Measurements from ENCODE around the gene ENOPH1.

Gene ENOPH1

GRCh38 chr4:82428969-82429727, 1.2 kb upstream of the ENOPH1 start:
- peak; percentile 94 for DNase-seq (ENCODE audit: low spot score)
- Histone ChIP-seq H3K4me3 (peak overlapping the region; percentile 97), H3K27ac (peak overlapping the region; percentile 86 to 98)
- peak; percentile 84 for TF ChIP-seq CTCF (IDR thresholded peaks at IDR 0.05)

DNA sequence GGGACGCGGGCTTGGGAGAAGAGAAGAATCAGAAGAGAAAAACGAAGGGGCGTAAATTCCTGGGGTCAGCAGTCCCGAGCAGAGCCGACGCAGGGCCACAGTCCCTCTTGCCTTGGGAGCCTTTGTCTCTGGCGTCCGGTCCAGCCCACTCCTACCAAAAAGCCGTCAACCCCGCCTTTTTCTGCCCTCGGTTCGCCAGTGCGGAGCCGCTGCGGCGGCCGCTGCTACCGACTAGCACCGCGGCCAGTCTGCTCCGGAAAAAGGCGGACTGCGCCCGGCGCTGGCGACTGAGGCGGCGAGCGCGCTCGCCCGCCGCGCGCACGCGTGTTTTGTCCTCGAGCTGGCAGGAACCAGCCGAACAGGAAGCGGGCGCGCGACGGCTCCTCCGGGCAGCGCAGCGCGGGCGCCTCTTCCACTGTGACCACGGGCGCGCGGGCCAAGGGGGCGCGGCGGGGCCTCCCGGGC, 630 bp upstream of the ENOPH1 start:
- H3K27ac ChIP-seq = peak overlapping the region; percentile 86 to 98
- TF ChIP-seq CTCF (IDR thresholded peaks at IDR 0.05) = no peak
- peak overlapping the region; percentile 97 for H3K4me3 ChIP-seq
- no peak for DNase-seq (ENCODE audit: low spot score)

DNA sequence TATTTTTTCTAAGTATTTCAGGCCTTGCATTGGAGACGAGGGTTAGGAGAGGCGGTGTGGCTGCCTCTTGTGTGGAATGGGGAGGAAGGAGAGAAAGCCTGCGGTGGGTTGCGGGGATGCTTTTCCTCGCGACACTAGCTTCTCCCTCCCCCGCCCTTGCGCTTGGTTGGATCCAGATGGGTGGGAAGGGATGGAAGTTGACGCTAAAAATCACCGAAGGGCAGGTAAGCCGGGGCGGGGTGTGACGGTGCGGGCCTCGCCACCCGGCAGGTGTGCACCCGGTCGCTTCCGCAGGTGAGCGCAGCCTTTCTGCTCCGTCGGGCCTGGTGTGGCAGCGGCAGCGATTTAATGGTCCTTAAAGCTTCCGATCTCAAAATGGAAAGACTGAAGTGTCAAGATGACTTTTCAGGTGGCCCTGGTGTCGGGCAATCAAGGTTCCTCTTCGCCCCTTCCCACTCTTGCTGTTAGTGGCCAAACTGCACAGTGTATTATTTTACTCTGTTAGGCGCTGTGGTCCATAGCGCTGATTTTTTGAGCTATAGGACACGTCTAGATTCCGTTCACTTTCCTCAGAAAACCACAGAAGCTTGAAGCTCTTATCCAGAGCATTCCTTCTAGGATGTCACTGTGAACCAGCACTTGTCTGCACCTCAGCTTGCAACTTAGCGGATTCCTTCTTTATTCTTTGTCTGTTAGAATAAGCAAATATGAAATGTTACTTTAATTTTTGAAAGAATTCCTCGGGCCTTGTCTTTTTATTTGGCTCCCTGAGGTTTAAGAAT, 765 bp downstream of the ENOPH1 start:
- no peak for DNase-seq (ENCODE audit: low spot score)
- no peak for TF ChIP-seq CTCF (IDR thresholded peaks at IDR 0.05)
- H3K27ac ChIP-seq = peak overlapping the region; percentile 86 to 98
- peak overlapping the region; percentile 97 for H3K4me3 ChIP-seq

DNA sequence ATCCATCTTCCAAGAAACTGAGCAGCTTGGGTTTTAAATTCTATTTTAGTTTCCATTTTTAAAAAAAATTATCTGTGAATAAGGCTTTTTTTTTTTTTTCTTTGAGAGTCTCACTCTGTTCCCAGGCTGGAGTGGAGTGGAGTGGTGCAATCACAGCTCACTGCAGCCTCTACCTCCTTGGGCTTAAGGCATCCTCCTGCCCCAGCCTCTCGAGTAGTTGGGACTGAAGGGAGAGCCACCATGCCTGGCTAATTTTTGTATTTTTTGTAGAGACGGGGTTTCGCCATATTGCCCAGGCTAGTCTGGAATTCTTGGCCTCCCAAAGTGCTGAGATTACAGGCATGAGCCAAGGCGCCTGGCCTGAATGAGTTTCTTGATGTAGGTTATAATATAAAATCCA, 1.4 kb downstream of the ENOPH1 start:
- Histone ChIP-seq H3K27ac (no peak overlapping the region), H3K4me3 (no peak overlapping the region)
- no peak for DNase-seq (ENCODE audit: low spot score)
- TF ChIP-seq CTCF (IDR thresholded peaks at IDR 0.05) = no peak

DNA sequence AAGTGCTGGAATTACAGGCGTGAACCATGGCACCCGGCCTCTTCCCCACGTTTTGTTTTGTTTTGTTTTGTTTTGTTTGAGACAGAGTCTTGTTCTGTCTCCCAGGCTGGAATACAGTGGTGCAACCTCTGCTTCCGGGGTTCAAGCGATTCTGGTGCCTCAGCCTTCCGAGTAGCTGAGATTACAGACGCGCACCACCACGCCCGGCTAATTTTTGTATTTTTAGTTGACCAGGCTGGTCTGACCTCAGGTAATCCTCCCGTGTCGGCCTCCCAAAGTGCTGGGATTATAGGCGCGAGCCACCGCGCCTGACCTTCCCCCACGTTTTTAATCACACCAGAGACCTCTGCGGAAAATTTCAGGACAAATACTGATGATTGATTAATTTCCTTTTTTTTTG, 2.2 kb downstream of the ENOPH1 start:
- TF ChIP-seq CTCF (IDR thresholded peaks at IDR 0.05) = no peak
- no peak for DNase-seq (ENCODE audit: low spot score)
- Histone ChIP-seq H3K27ac (no peak overlapping the region), H3K4me3 (no peak overlapping the region)

DNA sequence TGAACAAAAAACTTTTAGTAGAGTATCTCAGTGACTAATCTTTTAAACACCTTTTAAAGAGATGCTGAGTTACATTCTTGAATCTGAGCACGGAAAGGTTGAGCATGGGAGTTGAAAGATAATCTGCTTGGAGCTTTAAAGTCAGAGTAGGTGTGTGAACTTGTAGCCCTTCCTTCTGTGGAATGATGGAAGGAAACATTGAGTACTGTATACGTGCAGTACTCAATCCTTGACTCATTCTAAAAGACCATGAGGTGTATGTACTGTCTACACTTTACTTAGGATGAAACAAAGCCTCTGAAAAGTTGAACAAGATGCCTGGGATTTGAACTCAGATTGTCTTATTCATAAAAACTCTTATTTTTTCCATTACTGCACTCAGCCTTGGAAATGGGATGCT, 3.4 kb downstream of the ENOPH1 start:
- no peak for DNase-seq (ENCODE audit: low spot score)
- H3K4me3 ChIP-seq = no peak overlapping the region
- TF ChIP-seq CTCF (IDR thresholded peaks at IDR 0.05) = no peak
- no peak overlapping the region for H3K27ac ChIP-seq

Data from coronary artery (tissue), 2 donors.